ENCODE measurements around the gene DMXL1.
A peak's percentile ranks its signal among the peaks of the same experiment; 100 is the strongest.

Gene DMXL1

DNA sequence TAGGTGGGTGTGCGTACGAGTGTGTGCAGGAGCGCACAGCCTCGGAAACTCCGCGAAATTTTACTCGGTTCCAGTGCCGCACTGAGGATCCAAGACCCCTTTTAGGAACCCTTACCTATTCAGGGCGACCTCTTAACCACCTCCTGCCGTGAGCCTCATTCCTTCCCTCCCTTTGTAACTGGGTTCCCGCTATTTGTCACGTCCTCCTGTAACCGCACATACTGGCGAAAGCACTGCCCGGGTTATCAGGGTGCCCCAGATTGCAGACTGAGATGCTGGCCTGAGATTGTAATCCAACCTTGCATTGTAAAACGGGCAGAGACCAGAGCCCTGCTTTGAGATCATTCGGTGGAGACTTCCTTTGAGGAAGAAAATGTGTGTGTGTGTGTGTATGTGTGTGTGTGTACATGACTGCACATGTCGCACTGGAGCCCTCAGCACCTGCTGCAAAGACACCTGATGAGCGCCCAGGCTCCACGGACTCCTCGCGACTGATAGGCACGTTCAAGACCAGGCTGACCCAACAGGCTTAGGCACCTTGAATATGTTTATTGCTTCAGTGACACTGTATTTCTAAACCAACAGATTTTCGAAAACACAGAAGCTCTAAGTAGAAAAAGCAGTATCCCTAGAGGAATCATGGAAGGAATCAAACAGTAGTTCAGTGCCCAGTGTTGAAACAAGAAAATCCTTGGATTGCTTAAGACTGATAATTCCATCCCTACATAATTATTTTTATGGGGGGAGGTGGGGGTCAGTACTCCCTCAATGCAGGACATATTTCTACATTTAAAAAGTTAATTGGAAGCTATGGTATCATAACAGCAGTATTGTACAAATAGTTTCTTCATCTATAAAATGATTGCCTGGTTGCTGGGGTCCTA lies 198.4 kb downstream of the DMXL1 start:
- DNase-seq (ENCODE audit: low spot score), result peak; percentile 4

DNA sequence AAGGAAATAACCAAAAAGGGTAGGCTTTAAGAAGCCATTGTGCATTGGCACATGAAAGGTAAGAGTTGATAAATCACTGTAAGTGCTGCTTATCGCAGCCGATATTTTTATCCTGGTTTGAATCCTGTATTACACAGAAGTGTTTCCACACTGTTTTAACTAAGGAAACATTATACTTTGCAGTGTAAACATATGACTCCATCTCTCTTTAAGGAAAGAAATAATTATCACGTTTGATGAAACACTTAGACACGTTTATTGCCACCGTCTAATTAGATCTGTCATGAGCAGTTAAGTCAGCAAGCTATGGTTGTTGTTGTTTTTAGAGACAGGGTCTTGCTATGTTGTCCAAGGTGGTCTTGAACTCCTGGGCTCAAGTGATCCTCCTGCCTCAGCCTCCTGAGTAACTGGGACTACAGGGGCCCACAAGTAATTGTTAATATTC lies 199.3 kb downstream of the DMXL1 start:
- no peak for DNase-seq (ENCODE audit: low spot score)

DNA sequence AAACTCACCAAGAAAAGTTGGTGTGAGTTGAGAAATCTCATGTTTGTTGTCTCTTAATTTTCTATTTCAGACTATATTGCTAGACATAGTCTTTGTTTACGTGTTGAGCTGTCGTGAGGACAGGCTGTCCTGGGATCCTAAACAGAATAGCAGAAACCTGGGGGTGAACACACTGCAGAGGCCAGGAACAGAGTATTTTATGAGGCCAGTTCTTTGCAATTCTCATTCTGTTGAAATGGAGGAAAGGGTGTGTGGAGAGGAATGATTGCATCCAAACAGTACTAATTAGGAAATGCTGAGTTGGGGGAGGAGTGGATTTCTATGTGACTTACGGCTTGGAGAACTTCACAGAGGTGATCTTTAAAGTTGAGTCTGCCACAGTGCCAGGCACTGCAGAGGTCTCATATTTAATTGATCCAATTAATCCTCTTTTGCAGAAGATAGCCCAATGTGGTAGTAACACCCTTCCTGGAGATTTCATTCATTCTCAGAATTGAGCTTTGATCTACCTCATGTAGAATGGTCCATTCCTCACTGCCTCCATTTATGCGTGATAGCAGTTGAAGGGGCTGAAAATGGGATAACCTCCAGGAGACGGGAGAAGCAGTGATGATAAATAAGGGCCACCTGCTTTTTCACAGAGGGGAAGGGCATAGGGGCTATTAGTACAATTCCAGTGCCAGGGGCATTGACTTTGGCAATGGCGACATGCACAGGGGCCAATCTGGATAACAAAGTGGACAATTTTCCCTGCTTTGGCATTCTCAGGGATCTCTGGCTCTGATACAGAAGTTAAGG lies 200.3 kb downstream of the DMXL1 start:
- DNase-seq (ENCODE audit: low spot score), result no peak

DNA sequence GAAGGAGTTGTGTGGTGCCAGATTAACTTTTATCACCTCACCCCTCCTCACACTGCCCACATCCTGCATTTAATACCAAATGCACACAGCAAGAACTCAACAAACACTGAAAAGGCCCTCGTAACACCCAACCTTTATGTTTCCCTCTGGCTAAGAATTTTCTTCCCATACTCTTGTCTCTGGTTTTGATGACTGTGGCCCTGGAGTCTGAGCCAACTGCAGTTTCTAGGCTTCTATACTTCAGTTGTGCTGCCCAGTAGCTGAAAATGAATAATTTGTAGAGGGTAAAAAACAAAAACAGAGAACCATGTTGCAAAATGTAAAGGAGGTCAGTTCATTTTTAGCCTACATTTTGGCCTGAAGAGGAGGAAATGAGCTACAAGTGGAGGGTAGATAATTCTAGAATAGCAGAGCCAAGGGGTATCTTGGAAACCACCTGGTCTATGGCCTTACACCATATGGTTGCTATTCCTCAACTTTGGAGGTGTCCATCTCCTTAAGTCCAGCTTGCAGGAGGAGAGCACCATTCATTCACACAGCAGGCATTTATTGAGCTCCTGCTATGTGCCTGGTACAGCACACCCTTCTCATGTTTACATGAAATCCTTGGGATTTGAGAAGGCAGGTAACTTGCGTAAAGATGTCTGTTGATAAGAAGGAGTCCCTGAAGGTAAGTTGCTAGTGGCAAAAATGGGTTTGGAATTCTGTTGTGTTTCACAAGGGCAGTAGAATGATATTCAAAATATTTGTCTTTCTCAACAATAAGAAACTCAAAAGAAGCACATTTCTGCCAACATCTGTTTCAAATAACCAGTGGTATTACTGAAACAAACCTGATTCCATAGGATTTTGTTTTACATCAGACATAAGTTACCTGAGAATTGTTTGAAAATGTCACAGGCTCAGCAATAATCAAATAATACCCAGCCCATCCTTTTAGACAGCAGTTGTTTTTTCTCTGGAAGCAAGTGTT lies 201.2 kb downstream of the DMXL1 start:
- DNase-seq (ENCODE audit: low spot score), result no peak

DNA sequence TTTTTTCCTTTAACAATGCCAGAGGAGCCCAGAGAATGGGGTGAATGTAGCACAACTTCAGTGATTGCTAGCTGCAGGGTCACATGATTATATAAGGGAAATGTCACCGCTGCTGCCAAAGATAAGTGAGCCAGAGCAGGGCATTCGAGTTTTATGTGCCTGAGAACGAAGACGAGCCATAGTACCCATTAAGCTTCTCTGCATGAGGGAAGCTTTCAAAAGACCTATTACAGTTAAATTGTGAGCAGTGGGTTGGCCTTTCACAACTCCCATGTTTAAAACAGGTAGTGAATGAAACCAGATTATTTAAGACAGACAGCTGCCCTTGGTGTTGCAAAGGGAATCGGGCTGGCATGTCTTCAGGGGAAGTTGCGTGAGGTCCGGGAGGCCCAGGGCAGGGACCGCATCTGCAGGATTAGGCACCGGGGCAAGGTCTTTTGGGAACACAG lies 202.5 kb downstream of the DMXL1 start:
- DNase-seq (ENCODE audit: low spot score), result no peak

DNA sequence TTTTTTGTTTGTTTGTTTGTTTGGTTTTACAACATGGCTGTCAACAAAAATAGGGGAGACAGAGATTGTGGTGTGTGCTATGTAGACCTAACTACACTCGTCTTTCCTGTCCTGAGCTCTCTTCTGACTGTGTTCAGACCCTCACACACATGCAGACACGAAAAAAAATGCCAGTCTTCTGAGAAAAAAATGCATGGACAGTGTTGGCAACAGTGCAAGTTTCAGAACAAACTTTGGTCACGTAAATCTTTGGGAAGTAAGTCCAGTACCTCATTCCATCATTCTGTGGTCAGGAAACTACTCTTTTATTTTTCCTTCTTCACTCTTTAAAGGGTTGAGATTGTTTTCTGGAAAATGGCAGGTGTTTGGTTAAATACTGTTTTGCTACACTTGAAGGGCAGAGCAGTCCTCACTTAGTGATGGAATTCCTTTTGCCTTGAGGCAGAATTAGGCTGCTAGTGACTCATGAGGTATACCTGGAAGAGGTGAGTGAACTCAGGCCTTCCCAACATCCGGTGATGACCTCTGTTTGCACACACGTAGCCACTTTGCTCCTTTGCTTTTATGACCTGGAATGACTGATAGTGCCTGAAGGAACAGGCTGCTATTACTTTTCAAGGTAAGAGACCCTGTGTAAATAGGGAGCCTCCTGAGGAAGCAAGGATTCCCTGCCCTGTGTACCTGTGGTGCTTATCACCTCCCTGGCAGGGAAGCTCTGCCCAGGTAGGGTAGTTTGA lies 203.3 kb downstream of the DMXL1 start:
- no peak for DNase-seq (ENCODE audit: low spot score)

DNA sequence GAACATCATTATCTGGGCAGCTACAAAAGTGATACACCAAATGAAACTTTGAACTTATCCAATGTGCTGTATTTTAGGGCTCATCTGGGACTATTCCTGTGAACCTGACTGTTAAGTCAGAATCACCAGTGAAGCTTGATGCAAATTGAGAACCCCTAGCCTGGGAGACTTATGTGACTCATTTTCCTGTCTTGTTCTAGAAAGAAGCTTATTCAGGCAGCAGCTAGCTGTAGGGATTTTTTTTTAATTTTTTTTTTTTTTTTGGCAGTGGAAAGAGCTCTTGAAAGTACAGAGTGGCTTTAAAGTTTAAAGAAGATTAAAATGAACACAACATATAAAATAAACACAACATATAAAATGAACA lies 203.9 kb downstream of the DMXL1 start:
- peak; percentile 36 for DNase-seq (ENCODE audit: low spot score)

DNA sequence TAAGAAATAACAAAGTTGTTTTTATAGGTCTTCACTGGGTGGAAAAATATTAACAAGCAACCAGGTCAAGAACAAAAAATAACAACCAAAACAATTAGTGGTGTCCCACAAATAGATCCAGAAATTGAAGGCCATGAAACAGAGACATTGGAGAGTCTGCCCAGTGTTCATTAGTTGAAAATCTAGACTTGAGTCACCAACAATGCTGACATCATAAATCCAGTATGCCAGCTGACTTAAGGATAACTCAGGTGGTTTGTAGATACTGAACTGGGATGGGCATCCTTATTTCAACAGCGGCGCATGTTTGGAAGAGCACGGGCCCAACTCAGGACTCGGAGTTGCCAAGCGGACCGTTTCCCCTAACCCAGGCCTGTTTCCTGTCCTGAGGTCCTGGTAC lies 204.3 kb downstream of the DMXL1 start:
- peak; percentile 19 for DNase-seq (ENCODE audit: low spot score)

DNA sequence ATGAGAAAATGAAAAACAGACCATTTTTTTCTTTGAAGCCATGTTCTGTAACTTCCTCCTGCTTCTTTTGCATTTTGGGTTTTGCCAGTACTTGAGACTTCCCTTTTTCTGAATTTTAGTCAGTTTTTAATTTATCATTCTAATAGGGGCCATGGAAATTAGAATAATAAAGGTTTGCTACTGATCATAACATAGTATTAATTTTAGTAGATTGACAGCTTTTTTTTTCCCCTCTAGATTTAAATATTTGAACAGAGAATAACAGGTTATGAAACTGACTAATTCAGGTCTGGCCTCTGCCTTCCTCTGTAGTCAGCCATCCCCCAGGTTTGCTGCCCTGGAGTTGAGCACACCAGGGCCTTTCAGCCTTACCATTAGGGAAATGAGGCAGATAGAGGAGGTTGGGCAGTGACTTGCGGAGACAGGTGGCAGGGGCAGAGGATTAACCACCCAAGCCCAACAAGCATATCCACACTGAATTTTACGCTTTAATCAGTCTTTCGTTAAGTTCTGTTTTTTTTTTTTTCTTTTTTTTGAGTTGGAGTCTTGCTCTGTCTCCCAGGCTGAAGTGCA lies 204.8 kb downstream of the DMXL1 start:
- no peak for DNase-seq (ENCODE audit: low spot score)

DNA sequence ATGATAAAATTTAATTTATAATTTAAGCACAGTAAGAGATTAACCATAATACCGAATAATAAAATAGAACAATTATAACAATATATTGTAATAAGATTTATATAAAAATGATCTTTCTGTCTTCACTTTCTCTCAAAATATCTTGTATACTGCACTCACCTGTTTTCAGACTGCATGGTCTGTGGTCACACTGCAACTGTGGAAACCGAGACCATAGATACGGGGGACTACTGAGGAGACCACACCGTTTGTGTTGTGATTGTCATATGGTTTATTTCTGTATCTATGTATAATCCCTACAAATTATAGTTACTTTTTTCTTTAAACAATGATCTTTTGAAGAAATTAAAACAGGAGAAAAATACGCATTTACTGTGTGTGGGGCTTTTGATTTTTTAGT lies 206.1 kb downstream of the DMXL1 start:
- DNase-seq (ENCODE audit: low spot score), result no peak

DNA sequence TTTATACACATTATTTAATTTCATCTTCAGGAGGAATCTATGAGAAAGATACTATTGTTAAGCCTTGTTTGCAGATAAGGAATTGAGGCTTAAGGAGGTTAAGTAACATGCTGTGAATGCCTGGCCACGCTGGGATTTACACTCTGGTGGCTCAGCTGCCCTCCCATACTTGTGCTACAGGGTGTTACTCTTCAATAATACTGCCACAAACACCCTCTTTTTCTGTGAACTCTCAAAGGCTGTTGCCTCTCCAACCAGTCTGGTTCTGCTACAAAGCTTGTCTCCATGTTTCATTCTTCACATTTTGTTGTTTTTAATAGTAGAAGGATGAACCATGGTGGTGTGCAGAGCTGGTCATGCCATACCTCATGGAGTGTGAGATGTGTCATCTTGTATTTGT lies 208.2 kb downstream of the DMXL1 start:
- DNase-seq (ENCODE audit: low spot score), result no peak

DNA sequence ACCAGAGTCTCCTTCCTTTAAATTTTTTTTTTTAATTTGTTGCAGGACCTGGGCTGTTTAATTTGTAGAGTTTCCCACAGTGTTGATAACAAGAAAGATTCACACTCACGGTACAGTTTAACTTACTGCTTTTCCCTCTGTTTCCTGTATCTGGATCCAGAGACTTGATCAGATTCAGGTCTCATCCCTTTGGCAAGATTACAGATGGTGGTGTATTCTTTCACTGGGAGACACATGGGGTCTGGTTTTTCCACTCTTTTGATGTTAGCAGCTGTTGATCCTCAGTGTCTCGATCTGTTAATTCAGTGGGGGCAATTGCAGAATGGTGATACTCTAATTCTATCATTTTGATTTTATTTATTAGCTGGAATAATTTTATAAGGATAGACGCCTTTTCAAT lies 209.5 kb downstream of the DMXL1 start:
- DNase-seq (ENCODE audit: low spot score), result no peak

DNA sequence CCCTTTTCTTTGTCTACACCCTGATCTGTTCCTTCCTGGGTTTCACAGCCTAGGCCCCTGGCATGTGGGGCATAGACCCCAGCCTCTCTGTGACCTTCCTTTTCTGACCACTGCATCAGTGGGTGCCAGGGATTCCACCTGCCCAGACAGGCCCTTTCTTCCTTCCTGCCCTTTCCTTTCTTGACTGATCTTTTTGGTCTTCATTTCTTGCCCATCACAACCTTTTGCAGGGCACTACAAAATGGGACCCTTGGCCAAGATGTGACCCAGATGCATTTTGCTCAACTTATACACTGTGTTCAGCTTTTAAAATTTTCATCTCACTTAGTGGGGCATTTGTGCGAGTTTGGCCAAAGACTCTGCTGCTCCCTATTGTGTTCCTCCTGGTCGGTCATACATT lies 211.7 kb downstream of the DMXL1 start:
- DNase-seq (ENCODE audit: low spot score), result no peak

DNA sequence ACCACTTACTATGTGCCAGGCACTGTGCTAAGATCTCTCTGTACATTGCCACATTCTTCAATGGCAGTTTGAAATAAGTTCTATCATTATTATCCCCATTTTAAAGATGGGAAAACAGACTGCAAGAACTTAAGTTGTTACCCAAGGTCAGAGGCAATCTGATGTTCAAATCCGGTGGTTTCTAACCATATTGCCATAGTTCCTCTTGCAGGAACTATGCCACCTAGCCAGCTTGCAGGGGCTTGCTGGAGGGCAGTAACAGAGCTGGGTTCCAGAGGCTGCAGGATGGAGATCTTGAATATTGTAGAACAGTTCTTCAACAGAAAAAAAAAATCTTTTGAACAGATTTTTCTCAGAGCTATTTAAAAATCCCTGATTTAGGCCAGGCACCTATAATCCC lies 213.1 kb downstream of the DMXL1 start:
- no peak for DNase-seq (ENCODE audit: low spot score)

DNA sequence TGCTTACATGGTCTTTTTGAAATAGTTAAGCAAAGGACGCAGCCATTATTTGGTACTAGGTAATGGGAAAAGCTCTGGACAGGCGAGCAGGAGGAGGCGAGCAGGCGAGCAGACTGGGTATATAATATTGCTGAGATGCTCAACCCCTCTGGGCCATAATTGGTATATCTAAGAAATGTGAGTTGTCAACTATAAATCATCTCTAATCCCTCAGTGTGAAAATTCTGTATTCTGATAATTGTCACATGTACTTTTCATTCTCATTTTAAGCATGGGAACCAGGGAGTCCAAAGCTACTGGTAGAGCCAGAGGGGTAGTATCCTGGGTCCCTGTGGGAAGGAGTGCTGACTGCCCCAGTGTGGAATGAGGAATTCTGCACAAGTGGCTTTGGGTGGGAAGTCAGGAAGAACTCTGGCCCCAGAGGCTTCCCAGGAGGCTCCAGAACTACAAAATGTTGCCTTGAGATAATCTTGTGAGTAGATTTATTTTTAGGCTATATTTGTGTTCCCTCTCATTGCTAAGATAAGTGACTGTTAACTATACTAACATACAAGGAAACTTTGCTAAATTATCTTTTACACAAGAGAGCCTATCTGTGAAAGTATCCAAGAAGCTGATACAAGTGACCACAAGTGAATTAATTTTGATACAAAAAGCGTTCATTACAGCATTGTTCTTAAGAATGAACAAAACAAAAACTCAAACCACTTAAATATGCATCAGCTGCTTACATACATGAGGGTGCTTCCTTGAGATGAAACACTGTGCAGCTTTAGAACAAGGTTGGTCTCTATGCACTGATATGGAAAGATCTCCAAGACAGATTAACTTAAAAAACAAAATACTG lies 214.4 kb downstream of the DMXL1 start:
- DNase-seq (ENCODE audit: low spot score), result peak; percentile 26

DNA sequence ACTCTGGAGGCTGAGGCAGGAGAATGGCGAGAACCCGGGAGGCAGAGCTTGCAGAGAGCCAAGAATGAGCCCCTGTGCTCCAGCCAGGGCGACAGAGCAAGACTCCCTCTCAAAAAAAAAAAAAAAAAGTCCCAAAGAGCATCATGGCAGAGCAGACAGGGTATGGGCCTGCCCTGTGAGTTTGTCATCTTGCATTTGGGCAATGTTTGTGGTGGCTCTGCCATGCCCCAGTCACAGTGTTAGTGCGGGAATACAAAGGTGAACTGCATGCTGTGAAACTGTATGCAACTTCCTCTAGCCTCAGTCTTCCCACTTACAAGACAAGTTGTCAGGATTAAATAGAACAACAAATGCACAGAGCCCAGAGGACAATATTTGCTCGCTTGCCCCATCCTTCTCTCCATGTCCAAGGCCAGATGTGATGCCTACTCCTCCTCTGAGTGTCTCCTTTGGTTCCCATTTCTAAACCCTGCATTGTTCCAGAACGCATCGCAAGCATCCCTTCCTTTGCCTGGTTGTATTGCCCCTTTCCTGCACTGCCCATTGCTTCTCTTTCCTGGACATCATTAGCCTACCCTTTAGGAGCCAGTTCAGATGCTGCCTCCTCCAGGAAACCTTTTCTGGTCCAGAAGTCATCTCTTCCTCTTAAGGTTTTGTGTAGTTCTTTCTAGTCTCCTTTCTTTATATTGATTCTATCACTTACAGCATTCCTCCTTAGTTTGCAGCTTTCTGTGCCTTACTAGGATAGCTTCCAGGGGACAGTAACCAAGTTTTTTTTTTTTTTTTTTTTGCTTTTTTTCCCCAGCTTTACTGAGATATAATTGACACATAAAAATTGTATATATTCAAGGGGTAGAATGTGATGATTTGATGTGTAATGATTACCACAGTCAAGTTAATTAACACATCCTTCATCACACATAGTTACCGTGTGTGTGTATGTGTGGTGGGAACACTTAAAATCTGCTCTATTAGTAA lies 215.9 kb downstream of the DMXL1 start:
- no peak for DNase-seq (ENCODE audit: low spot score)

DNA sequence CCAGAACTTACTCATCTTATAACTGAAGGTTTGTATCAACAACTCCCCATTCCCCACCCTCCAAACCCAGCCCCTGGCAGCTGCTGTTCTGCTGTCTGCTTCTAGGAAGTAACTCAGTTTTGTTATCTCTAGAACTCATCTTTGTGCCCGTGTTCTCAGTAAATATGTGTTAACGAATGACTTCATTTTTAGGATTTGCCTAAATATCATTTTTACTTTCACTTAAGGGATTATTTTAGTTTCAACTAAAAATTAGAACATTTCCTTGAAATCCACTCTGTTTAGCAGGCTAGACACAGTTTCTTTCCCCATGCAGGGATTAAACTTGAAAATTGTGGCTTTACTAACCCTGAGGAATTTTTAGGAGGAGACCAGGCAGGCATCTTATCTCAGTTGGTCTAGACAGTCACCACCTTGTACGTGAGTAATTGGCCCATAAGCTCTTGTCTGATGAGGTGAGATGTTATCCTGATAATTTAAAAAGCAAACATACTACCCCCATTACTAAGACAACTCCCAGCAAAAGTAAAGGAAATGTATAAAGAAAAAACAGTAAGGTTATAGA lies 216.7 kb downstream of the DMXL1 start:
- DNase-seq (ENCODE audit: low spot score), result no peak

DNA sequence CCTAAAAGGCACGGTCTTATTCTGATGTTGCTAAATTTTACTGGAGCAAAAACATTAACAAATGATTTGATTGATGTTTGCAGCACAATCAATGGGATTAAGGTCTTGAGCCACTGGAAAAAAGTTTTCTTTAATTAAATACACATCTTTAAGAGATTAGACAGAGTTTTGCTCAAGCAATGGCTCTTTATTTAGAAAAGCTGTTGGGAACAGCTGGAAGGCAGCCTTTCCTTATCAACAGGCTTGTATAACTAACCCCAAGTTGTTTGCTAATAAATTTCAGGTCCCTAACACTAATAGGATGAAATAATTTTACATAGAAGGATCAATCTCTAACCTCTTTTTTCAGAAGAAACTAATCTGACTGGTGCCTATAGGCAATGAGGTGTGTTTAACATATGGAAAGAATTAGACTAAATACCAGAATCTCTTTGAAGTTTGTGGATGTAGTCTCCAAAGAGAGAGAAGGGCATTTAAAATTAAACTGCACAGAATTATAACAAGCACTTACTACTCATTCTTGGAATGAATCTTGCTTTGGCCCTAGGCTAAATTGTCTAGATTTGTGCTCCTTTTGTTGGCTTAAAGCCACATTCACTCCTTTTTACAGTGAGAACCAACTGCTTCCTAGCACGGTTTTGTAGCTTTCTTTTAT lies 217.6 kb downstream of the DMXL1 start:
- peak; percentile 12 for DNase-seq (ENCODE audit: low spot score)
